Heart left ventricle (tissue), 16 donors: ENCODE data around the gene NACC2. TPM values are rescaled to one million over a fixed set of nuclear protein-coding genes. Genes with fewer than 3 reads are reported as not detected.
A peak's percentile ranks its signal among the peaks of the same experiment; 100 is the strongest.

Experiments
- ATAC-seq, 4 donors: fragments of 200-7000 bp; cut with Tn5 transposase; one replicate each; pipeline ENCODE4 v1.9.1; 2020 to 2022; ENCODE audit warnings: moderate library complexity in 4 of 4, mild to moderate bottlenecking in 3 of 4, moderate number of reproducible peaks in 1 of 4
- DNase-seq, 5 donors: peaks; one replicate each; pipeline ENCODE4 v3.0.0-alpha.2; 2020
- H3K27ac ChIP-seq, 12 donors: fragments of 200-600 bp; sonication (generic) in 4 of 12; one replicate each; pipeline versions ENCODE4 v1.5.0 to v1.8.0; 2016 to 2022; ENCODE audit warnings: mild to moderate bottlenecking in 2 of 12
- H3K27me3 ChIP-seq, 9 donors: fragments of 200-600 bp; sonication (generic) in 2 of 9; one replicate each; pipeline versions ENCODE4 v1.5.1 to v1.8.0; 2016 to 2022; ENCODE audit warnings: mild to moderate bottlenecking in 3 of 9
- H3K36me3 ChIP-seq, 9 donors: fragments of 200-600 bp; sonication (generic) in 2 of 9; one replicate each; pipeline versions ENCODE4 v1.5.0 to v1.8.0; 2018 to 2022; ENCODE audit warnings: mild to moderate bottlenecking in 2 of 9
- H3K4me1 ChIP-seq, 12 donors: fragments of 200-600 bp; sonication (generic) in 4 of 12; one replicate each; pipeline versions ENCODE4 v1.5.0 to v1.8.0; 2016 to 2022; ENCODE audit warnings: mild to moderate bottlenecking in 3 of 12
- H3K4me3 ChIP-seq, 12 donors: fragments of 200-600 bp; sonication (generic) in 4 of 12; one replicate each; pipeline versions ENCODE4 v1.5.0 to v1.8.0; 2017 to 2022; ENCODE audit warnings: mild to moderate bottlenecking in 9 of 12, moderate library complexity in 4 of 12
- H3K9me3 ChIP-seq, 12 donors: fragments of 200-600 bp; sonication (generic) in 4 of 12; one replicate each; pipeline versions ENCODE4 v1.5.0 to v1.8.0; 2016 to 2022; ENCODE audit warnings: mild to moderate bottlenecking in 1 of 12
- POLR2A ChIP-seq, 2 donors: fragments of 450-650 bp; IDR thresholded peaks; one replicate each; pipeline ENCODE4 v1.6.1; 2017; ENCODE audit warnings: antibody characterized with exemption in 2 of 2, mild to moderate bottlenecking in 2 of 2, moderate library complexity in 2 of 2
- WGBS, 4 donors: extraction: QIAGEN DNeasy Blood & Tissue Kit in 2 of 4; methylation state at CpG; one replicate each; pipeline versions ENCODE4 v1.1.5 to v1.1.7; 2013 to 2018; 5-methylcytosine and 5-hydroxymethylcytosine counted together
- intact Hi-C, 10 donors: fragments of 100-400 bp; cut with DNase I; formaldehyde crosslinking; loops; one replicate each; pipeline versions ENCODE4 v1.11.1 to v1.14.2; 2022
- polyA plus RNA-seq, 2 donors: library from polyadenylated mRNA; stranded (reverse); fragments of 200-250 nt; gene quantifications; one replicate each; pipeline ENCODE4 v1.2.3, GENCODE V29; 2013
- total RNA-seq, 9 donors: library from RNA; depleted of rRNA in 2 of 9; stranded (reverse); fragments of >200 nt in 2 of 9; fragmentation: NEBNext Ultra II Directional in 3 of 9; extraction: Animal tissue kit (Norgen Biotek cat#: 25700) in 3 of 9; gene quantifications; one replicate each; pipeline versions ENCODE4 v1.1.0 to v1.2.4, GENCODE V29; 2016 to 2023
- TF ChIP-seq, protein P1 (sequence below), 12 donors: fragments of 200-600 bp; sonication (generic) in 4 of 12; IDR thresholded peaks; one replicate each; pipeline versions ENCODE4 v1.5.0 to v1.8.0; 2018 to 2022; ENCODE audit warnings: antibody characterized with exemption in 12 of 12, mild to moderate bottlenecking in 5 of 12
- donor health status: ischemic (EF 13 %, LVEDD 7.1; RV severe dilation, severe dysfunction).
- donor health status: healthy with polysubstance abuse.
- donor health status: DM: no; HTN: yes; CAD: no.
- donor health status: DM: no; HTN: no; CAD: no.
- donor health status: ischemic (EF 25% LVEDD 6.9; RV normal size, moderate dysfunction).
- donor health status: ischemic (EF 25% LVEDD 5.7; RV mildly dilated, moderate dysfunction).
- donor health status: healthy.
- donor health status: DM: yes; HTN: yes; CAD: no.
- donor health status: ischemic (EF 35%, LVEDD 5.7; RV mildly dilated, moderate dysfunction).
- donor health status: nonischemic (EF 11% LVEDD 7.7; RV severe dilation, severe dysfunction).
- donor health status: DM: yes; HTN: yes; CAD: no.
- donor health status: PGD.
- donor health status: ischemic (EF 29% LVEDD 5.4; RV normal size, mild dysfunction).
- donor health status: nonischemic (EF 23%, LVEDD 6.1; RV moderate dilation, normal function).

Gene NACC2
- total and polyA plus RNA-seq, 11 donors, result 17.9 to 66.5 (median 47.4) TPM

- Histone ChIP-seq H3K36me3 (peaks cover 0 to 18% (median 8%) of the 10 kb centered on the region in 9 donors), H3K4me1 (peaks cover 7 to 37% (median 16%) of the 10 kb centered on the region in 12 donors), H3K4me3 (no peak overlapping the region), H3K27ac (no peak overlapping the region), H3K27me3 (no peaks in the 10 kb centered on the region), H3K9me3 (no peaks in the 10 kb centered on the region)
- peak in 2 of 5 donors; percentile 17 to 19 for DNase-seq
- intact Hi-C loops, result no loop called here
- no peak for ATAC-seq
- WGBS, 4 donors, result 86 to 94% (median 90%) methylated on average over 14 to 23 of the region's 23 CpGs
- TF ChIP-seq, protein P1, sequence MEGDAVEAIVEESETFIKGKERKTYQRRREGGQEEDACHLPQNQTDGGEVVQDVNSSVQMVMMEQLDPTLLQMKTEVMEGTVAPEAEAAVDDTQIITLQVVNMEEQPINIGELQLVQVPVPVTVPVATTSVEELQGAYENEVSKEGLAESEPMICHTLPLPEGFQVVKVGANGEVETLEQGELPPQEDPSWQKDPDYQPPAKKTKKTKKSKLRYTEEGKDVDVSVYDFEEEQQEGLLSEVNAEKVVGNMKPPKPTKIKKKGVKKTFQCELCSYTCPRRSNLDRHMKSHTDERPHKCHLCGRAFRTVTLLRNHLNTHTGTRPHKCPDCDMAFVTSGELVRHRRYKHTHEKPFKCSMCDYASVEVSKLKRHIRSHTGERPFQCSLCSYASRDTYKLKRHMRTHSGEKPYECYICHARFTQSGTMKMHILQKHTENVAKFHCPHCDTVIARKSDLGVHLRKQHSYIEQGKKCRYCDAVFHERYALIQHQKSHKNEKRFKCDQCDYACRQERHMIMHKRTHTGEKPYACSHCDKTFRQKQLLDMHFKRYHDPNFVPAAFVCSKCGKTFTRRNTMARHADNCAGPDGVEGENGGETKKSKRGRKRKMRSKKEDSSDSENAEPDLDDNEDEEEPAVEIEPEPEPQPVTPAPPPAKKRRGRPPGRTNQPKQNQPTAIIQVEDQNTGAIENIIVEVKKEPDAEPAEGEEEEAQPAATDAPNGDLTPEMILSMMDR (IDR thresholded peaks at IDR 0.05), result no peak
Measured at GRCh38 chr9:136016572-136017288, 78.4 kb downstream of the NACC2 start.

DNA sequence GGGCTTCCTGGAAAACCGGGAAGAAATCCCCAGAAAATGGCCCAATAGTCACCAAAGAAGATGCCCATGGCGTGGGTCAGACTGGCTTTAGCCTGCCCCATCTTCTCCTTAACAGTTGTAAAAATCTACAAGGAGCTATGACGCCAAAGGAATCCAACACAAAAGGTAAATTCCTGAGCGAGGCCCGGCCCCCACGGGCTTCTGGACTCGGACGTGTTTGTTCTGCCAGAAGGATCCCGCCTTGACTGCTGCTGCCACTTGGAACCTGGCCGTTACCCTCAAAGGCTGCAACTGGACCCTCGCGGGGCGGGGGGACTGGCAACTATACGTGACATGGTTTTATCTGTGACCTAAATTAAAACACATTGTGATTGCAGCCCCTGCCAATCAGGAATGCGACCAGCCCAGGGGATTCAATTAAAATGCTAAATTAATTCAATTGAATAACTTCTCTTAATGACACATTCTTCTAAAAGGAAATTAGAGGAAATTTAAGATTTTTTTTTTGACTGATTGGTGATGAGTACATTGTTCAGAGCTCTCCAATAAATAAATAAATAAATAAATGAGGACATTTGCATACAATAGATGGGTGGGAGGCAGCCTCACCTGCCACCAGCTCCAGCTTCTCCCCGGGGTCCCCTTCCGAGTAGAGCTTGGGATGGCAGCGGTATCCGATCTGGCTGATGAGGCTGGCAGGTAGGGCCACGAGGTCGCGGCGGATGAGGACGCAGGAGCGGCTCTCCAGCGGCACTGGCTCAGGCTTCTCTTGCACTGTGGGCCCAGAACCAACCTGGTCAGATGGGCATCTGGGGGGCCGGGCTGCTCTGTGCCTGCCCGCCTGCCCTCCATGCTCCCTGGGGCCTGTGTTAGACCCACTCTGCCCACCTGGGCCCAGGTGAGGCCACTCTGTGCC is 79.2 kb downstream of the NACC2 start:
- Histone ChIP-seq H3K4me3 (no peak overlapping the region), H3K4me1 (peaks cover 8 to 41% (median 20%) of the 10 kb centered on the region in 12 donors), H3K27me3 (no peaks in the 10 kb centered on the region), H3K36me3 (peaks cover 0 to 27% (median 12%) of the 10 kb centered on the region in 9 donors), H3K27ac (peak overlapping the region in 1 of 12 donors; percentile 11), H3K9me3 (no peaks in the 10 kb centered on the region)
- no peak for DNase-seq
- 81 to 88% (median 84%) methylated on average over 28 of the region's 28 CpGs for WGBS, 4 donors
- ATAC-seq, result no peak
- TF ChIP-seq, protein P1 (IDR thresholded peaks at IDR 0.05), result no peak
- TF ChIP-seq POLR2A (IDR thresholded peaks at IDR 0.05), result no peak
- intact Hi-C loops, result no loop called here

- DNase-seq, result peak in 3 of 5 donors; percentile 5 to 22 (median 17)
- H3K4me1 ChIP-seq, result peaks cover 8 to 45% (median 21%) of the 10 kb centered on the region in 12 donors
- WGBS, 4 donors, result 78 to 86% (median 83%) methylated on average over 12 to 19 of the region's 19 CpGs
- no peaks in the 10 kb centered on the region for H3K27me3 ChIP-seq
- H3K4me3 ChIP-seq, result no peak overlapping the region
- no peak for ATAC-seq
- H3K9me3 ChIP-seq, result no peaks in the 10 kb centered on the region
- peaks cover 0 to 33% (median 12%) of the 10 kb centered on the region in 9 donors for H3K36me3 ChIP-seq
- intact Hi-C loops, result loop anchor here in 2 of 10 donors (5.0 kb wide), 2 partner anchors 37 to 92 kb away; no protein-coding TSS in a partner anchor
- TF ChIP-seq, protein P1 (IDR thresholded peaks at IDR 0.05), result no peak
- TF ChIP-seq POLR2A (IDR thresholded peaks at IDR 0.05), result no peak
- peak overlapping the region in 1 of 12 donors; percentile 11 for H3K27ac ChIP-seq
Measured at GRCh38 chr9:136014924-136015633, 80.0 kb downstream of the NACC2 start.
